ENCODE measurements around the gene MRTFA.

DNA sequence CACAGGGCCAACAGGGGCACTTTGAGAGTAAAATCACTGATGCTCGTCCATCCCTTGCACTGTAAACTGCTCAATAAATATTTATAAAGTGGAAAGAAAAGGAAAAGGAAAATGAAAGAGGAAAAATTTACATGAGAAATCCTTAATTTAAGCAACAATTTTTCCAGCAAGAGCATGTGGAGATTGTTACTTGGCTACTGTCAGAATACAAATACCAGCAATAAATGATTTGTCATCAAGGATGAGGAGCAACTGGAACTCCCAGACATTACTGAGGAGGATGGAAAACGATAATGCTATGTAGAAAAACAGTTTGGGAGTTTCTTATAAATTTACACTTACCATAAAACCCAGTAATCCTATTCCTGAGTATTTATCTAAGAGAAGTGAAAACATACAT, 143.1 kb downstream of the MRTFA start:
- TF ChIP-seq, protein P1, sequence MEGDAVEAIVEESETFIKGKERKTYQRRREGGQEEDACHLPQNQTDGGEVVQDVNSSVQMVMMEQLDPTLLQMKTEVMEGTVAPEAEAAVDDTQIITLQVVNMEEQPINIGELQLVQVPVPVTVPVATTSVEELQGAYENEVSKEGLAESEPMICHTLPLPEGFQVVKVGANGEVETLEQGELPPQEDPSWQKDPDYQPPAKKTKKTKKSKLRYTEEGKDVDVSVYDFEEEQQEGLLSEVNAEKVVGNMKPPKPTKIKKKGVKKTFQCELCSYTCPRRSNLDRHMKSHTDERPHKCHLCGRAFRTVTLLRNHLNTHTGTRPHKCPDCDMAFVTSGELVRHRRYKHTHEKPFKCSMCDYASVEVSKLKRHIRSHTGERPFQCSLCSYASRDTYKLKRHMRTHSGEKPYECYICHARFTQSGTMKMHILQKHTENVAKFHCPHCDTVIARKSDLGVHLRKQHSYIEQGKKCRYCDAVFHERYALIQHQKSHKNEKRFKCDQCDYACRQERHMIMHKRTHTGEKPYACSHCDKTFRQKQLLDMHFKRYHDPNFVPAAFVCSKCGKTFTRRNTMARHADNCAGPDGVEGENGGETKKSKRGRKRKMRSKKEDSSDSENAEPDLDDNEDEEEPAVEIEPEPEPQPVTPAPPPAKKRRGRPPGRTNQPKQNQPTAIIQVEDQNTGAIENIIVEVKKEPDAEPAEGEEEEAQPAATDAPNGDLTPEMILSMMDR (IDR thresholded peaks at IDR 0.05) = no peak
- no peak for TF ChIP-seq EZH2 (IDR thresholded peaks at IDR 0.05)
